ENCODE measurements around the gene DSG3.

DNA sequence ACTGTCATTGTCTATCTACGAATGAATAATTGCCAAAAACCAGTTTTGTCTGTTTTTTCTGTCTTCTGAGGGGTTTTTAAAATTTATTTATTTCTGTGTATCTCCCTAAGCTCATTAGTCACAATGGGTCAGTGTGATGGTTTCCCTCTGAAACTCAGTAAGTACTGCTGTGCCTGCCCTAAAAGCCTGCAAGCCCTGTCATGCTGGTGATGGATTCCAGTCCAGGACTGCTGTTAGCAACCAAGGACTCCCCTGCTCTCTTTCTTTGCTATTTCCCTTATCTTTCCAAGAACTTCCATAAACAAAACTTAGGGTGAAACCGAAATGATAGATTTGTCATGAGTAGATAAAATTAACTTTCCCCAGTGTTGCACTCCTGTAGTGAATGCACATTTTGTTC lies 38.6 kb downstream of the DSG3 start:
- TF ChIP-seq ZBTB7A (IDR thresholded peaks at IDR 0.05; ENCODE audit: low read depth) = no peak
- TF ChIP-seq YY1 (IDR thresholded peaks at IDR 0.05; ENCODE audit: low read depth) = no peak
- no peak for TF ChIP-seq EGR1 (IDR thresholded peaks at IDR 0.05)
- no peak for TF ChIP-seq EP300 (IDR thresholded peaks at IDR 0.05; ENCODE audit: borderline replicate concordance)
- TF ChIP-seq NFIC (IDR thresholded peaks at IDR 0.05) = no peak
- TF ChIP-seq, protein P1, sequence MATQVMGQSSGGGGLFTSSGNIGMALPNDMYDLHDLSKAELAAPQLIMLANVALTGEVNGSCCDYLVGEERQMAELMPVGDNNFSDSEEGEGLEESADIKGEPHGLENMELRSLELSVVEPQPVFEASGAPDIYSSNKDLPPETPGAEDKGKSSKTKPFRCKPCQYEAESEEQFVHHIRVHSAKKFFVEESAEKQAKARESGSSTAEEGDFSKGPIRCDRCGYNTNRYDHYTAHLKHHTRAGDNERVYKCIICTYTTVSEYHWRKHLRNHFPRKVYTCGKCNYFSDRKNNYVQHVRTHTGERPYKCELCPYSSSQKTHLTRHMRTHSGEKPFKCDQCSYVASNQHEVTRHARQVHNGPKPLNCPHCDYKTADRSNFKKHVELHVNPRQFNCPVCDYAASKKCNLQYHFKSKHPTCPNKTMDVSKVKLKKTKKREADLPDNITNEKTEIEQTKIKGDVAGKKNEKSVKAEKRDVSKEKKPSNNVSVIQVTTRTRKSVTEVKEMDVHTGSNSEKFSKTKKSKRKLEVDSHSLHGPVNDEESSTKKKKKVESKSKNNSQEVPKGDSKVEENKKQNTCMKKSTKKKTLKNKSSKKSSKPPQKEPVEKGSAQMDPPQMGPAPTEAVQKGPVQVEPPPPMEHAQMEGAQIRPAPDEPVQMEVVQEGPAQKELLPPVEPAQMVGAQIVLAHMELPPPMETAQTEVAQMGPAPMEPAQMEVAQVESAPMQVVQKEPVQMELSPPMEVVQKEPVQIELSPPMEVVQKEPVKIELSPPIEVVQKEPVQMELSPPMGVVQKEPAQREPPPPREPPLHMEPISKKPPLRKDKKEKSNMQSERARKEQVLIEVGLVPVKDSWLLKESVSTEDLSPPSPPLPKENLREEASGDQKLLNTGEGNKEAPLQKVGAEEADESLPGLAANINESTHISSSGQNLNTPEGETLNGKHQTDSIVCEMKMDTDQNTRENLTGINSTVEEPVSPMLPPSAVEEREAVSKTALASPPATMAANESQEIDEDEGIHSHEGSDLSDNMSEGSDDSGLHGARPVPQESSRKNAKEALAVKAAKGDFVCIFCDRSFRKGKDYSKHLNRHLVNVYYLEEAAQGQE (IDR thresholded peaks at IDR 0.05; ENCODE audit: low read depth) = no peak
- TF ChIP-seq, protein P2, sequence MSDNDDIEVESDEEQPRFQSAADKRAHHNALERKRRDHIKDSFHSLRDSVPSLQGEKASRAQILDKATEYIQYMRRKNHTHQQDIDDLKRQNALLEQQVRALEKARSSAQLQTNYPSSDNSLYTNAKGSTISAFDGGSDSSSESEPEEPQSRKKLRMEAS (IDR thresholded peaks at IDR 0.05) = no peak
- TF ChIP-seq FOXM1 (IDR thresholded peaks at IDR 0.05; ENCODE audit: borderline replicate concordance, low read depth) = no peak
- TF ChIP-seq TAF1 (IDR thresholded peaks at IDR 0.05; ENCODE audit: low read depth) = no peak
- TF ChIP-seq TEAD4 (IDR thresholded peaks at IDR 0.05) = no peak
- TF ChIP-seq RAD21 (IDR thresholded peaks at IDR 0.05; ENCODE audit: low read depth) = no peak
